NCI-H446 (cell line): ENCODE results near the gene KRT80.

Source experiments
- DNase-seq, 2 experiments: peaks; one replicate each; lab custom pipeline; 2025; lab: John Stamatoyannopoulos, UW

The KRT80 gene

DNA sequence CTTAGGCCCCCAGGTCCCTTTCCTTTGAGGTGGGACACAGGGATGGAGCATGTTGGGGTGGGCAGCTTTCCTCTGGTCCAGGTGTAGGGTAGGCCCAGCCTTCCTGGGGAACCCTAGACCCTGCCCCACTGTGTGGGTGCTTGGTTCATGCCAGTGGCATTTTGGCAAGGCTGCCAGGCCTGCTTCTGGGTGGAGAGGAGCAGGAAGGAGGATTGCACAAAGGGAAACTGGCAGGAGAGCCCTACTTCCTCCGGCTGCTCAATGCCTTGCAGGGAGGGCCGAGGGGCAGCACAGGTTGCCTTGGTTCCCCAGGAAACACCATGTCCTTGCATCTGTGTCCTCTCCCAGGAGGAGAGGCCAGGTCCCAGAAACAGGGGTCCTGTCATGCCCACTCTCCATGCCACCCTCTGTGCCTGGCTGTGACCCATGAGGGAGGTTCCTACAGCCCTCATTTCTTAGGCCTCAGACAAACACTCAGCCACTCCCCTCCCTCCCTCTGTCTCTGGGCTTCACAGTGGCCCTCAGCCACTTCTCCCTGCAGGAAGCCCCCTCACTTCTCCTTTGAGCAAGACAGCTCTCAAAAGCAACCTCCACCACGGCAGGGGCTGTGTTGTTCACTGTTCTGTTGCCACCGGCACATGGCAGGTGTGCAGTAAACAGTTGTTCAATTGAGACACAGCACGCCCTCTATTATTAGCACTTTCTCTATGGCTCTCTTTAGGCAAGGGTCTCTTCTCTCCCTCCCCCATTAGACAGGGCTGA is 6.8 kb upstream of the KRT80 start:
- no peak for DNase-seq

DNA sequence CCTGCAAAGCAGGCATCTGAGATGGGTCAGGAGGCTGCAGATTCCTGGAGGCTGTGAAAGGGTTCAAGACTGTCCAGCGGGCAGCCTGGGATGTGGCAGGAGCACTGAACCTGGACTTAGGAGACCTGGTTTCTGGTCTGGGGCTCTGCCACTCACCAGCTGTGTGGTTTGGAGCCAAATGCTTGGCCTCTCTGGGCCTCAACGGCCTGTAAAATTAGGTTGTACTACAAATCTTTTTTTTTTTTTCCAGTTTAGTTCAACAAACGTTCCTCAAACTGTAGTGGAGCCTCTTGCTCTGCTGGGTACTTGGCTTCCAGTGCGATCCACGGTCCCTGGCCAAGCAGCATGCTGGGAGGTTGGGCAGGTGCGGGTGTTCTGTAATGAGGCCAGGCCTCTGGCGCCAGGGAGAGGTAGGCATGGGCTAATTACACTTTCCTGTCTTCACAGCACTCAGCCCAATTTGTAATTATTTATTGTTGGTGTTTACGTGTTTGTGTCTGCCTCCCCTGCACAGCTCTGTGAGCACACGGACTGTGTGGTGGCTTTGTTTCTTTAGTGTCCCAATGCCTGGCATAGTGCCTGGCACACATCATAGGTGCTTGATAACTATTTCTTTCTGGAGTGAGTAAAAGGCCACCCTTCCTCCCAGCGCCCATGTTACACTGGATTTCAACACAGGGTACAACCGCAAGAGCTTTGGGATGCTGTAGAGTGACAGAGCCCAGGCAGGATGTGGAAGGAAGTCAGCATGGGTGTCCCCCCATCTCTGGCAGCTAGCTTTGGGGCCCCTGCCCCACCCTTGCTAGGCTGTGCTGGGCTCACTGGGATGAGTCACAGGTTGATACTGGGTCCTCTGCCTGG is 5.8 kb upstream of the KRT80 start:
- DNase-seq, result peak; percentile 46 to 64

DNA sequence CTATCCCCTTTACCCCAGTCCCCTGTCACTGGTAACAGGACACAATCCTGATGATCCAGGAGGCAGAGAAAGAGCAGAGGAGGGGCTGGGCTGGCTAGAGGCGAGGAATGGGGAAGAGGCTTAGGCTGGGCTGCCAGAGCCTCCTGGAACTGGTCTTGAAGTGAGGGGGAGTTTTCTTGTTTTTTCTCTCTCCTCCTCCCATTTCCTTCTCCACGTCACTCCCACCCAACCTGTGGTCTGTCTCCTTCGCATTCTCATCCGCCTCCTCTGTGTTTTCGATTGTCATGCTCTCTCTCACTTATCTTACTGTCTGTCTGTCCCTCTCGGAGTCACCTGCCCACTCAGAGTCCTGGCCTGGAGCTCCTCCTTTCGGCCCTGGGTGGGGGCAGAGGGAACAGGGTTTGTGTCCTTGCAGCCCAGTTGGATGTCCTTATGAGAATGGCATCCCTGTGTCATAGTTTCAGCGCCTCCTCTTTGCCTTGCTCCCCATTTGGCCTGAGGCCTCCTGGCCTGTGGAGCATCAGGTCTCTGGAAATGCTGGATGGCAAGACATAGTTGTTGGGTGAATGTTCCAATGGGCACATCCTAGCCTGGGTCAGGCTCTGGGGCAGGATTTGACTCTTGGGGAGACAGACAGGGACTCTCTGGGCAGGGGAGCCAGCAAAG is 3.4 kb upstream of the KRT80 start:
- DNase-seq, result no peak

DNA sequence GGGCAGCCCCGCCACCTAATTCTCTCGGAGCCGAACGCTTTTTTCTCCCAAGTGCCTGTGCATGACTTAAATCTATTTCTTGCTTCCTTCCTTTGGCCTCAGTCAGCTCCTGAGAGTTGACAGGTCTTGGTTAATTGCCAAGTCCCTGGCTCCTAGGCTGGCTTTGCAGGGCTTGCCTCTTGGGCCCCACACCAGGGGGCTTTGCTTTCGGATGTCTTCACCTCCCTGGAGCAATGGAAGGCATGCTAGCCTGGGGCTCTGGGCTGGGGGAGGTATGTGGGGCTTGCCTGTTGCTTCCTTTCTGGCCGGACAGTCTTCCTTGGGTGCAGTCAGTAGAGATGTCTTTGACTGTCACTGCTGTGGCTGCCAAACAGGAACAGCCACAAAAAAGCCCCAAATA is 2.2 kb upstream of the KRT80 start:
- DNase-seq, result peak in 1 of 2 experiments; percentile 41

DNA sequence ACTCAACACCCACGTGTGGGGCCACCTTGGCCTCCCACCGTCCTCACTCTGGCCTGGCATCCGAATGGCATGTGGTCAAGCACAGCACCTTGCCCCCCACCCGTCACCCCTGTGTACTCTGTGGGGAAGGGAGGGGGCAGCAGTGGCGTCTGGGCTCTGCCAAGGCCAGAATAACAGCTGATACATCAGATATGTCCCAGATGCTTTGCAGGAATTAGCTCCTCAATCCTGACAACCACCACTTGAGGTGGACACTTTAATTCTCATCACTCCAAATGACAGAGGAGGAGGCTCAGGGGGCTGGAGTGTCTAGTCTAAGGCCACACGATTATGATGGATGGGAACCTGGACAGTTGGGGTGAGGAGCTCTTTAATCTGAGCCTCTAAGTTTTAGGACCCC is 1.7 kb upstream of the KRT80 start:
- DNase-seq, result no peak

DNA sequence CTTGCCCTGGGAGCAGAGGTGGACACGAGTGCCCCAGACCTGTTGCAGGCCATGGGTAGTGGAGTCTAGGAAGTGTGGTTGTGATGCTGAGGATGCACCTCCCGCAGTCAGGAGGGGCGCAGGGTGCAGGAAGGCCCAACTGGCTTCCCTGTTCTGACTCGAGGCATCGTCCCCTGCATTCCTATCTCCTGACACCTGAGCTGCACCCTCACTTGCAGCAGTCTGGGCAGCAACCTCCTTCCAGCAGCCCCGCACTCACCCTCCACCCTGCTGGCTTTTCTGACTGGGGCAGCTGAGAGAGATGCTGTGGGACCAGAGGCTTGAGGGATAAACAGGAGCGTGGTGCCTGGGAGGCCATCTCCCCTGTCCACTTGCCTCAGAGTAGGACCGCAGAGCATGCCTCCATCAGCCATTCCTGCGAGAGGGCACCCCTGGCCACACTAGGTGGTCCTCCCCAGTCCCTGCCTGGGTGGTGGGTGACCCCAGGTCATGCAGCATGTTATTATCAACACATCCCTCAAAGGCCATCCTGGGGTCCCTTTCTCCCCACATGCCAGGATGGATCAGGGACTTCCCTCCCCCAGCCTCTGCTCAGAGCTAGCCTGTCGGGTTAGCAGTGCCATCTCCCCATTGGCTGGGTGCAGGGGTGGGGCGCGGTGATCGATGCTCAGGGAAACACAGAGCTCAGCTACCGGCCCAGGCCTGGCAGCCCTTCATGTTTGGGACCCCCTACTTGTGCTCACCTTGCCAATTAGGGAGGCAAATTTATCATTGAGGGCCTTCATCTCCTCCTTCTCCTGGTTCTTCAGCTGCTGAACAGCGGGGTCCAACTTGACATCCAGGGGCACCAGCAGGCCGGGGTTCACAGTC is 719 bp downstream of the KRT80 start:
- no peak for DNase-seq

DNA sequence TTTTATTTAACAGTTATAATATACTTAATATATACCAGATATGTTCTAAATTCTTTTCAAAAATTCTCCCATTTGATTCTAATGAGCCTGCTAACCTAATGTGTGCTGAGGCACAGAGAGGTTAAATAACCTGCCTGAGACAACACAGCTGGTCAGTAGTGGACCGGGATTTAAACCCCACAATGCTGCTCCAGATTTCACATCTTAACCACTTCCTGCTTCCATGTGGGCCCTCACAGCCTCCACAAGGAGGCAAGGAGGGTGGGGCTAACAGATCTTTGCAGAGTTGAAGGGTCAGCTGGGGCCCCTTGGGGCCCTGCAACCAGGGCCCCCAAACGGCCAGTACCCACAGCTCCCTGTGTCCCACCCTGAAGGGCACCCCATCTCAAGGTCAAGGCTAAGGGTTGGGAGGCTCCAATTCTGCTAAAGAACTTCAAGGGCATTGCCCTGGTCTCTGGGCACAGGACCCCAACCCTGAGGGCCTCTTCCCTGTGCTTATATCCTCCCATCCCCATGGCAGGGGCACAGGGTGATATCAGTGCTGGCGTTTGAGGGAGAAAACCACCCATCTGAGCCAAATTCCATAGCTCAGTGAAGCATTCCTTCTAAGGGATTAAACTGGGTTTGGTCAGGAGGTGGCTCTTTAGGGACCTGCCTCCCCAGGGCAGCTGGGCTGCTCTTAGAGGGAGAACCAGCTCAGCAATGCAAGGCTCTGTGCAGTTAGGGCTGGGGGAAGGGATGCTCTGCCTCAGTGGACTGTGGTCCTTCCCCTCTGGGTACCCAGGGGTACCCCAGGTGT is 2.2 kb downstream of the KRT80 start:
- no peak for DNase-seq

DNA sequence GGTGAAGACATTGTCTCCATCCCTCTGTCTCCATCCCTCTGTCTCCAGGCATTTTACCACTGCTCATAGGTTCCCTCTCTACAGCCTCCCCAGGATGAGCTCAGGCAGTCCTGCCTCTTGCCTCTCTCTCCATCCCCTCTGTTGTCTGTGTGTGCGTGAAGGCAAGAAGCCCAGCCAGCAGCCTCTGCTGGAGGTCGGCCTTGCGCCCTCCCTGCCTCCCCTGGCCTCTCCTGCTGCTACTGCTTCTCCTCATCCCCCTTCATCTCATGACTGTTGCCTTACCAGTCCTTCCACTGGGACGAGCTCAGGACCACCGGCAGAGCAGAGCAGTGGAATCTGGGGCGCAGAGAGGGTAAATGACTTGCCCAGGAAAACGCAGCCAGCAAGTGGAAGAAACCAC is 3.2 kb downstream of the KRT80 start:
- DNase-seq, result no peak

DNA sequence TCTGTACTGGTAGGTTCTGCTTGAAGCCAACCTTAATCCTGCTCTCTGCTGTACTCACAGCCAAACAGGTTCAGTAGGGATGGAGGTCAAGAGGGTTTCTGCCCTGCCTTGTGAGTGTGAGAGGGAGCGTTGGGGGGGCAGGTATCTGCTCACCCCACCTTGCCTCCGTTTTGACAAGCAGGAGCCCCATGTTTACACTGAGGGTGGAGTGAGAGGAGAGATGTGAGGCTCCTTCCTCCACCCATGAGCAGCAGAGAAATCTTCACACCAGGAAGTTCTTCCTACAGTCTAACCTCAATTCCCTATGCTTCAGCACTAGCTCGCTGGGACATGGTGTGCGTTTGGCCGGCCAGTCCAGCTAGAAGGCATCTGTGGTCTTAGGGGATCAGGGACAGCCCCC is 4.2 kb downstream of the KRT80 start:
- DNase-seq, result no peak

DNA sequence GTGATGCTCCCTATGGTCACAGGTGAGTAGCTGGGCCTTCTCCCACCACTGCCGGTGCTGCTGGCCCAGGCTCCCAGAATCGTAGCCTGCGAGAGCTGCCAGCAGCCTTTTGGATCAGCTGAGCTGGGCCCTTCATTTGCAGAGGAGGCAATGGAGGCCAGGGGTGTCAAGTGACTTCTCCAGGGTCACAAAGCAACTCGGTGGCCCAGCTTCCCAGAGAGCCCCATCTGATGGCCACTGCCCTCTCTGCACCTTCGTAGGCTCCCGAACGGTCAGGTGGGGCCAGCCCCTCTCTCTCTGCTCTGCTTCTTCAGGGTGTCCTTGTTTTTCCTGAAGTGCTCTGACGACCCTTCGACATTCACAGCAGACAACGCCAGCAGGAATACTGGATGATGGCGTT is 4.6 kb downstream of the KRT80 start:
- DNase-seq, result no peak

DNA sequence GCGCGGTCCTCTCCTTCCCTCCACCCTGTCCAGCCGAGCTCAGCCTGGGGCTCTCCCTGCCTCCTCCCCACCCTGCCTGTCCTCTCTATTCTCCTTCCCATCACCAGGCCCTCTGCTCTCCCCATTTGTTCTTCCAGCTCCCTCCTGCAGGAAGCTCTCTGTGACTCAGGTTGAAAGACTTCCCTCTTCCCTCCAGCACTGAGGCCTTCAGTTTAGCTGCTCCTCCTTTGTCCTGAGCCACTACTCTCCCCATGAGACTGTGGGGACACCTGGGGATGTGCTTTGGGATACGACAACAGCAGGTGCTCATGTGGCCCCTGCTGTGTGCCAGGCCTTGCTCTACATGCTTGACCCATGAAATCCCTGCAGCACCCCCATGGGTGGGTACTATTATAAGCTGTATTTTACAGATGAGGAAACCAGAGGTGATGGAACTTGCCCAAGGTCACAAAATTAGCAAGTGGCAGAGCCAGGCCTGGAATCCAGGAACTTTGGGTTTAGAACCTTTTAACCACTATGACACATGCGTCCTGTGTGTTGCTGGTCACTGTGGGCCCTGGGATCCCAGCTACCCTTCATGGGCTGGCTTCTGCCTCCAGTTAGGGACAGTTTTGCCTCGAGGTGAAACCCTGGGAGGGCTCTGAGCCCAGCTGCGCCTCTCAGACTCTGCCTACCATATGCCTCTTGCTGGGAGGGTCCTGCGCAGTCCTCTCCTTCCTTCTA is 5.5 kb downstream of the KRT80 start:
- DNase-seq, result peak in 1 of 2 experiments; percentile 12

DNA sequence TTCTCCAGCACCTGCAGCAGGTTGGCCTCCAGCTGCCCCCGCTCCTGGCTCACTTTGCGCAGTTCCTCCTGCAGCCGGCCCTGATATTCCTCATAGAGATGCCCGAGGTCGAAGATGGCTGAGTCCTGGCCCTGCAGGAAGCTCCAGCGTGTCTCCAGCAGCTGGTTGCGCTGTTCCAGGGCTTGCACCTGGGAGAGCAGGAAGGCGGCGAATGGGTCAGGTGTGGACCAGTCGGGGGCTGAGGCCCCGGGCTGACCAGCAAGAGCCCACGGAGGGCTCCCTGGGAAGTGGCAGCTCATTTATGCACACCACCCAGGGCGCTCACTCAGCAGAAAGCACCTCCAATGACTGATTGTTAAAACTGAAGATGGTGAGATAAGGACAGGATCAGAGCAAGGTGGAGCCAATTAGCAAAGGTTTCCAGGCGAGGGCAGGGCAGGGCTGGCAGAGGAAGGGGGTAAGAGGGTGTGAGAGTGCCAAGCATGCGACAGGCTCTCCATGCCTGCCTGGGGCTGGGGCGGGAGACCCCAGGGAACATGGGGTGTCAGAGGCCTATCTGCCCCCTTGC is 6.3 kb downstream of the KRT80 start:
- DNase-seq, result no peak

DNA sequence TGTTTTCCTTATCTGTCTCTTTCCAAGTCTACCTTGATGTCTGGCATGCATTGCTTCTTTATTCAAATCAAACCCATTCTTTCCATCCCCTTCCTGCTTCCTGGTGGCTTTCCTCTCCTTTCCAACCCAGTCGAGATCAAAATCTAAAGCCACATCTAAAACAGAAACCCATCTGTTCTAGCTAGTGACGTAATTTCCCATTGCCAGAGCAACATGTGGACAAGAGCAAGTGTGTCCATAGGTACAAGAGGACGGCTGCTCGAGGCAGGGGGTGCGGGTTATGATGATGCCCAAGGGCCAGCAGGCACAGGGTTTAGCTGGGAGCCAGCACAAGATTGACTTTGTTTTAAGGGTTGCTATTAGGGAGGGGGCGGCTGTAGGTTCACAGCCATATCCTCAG is 7.0 kb downstream of the KRT80 start:
- DNase-seq, result no peak

DNA sequence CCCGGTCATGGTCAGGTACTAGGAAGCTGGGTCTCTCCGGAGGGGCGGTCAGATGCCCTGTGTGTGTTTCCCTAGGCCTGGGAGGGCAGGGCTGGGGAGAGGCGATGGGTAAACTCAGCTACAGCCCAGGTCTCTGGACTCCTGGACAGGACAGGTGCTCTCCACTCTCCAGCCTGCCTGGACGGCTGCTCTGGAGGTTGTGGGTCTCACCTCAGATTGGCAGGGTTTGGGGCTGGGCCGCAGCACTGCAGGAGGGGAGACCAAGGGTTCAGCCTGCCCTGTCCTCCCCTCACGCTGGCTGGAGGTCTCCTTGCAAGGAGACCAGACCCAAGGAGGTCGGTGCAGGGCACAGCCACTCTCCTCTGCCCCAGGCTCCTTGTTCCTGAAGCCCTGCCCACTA is 7.8 kb downstream of the KRT80 start:
- DNase-seq, result no peak

DNA sequence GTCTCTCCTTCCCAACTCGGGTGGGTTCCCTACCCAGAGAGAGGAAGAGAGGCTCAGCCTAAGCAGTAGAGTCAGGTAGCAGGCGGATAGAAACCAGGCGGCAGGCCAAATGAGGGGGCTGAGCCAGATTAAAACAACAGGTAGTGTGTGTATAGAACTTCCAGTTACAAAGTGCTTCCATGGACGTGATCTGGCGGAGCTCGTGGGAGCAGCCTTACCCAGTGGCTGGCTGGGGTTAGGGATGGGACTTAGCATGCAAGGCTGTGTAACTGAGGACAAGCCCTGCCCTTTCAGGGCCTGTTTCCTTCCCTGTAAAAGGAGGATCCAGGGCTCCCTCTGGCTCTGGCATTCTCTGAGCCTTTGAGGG is 8.3 kb downstream of the KRT80 start:
- no peak for DNase-seq

DNA sequence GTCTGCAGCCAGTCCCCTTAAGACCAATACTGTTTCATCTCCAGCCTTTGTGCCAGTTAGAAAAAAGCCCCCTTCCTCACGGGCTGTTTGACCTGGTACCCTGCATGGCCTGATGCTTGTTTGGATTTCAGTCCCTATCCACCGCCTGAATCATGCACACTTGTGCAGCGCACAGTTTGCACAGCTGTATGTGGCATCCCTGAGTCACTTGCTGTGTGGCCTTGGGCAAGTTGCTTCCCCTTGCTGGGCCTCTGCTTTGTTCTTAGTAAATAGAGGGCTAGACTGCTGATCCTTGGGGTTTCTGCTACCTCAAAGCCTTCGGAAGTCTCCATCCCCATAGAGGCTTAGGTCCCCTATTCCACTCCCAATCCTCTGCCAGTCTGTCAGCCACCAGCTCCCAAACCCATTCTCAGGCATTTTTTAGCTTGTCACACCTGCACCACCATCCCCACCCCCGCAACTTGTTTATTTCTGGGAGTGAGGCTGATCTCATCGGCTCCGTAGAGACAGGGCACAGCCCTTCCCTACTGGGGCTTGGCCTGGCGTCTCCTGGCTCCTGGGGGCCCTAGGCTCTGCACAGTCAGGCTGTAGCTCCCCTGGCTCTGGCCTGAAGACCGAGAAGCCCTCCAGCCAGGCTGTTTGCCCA is 8.8 kb downstream of the KRT80 start:
- DNase-seq, result no peak

DNA sequence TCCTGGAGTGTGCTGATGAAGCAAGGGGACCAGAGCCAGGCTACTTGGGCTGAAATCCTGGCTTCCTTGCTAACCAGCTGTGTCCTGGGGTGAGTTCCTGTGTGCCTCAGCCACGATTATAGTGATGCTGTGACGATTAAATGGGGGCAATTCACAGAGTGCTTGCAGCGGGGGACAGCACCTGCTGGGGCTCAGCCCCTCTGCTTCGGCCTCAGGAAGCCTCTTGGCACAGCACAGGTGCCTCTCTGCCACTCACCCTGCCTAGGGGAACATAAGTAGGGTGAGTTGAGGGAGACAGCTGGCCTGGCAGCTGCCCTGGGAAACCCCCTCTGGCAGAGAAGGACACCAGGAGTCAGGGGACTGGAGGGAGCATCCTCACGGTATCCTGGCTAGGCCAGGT is 9.4 kb downstream of the KRT80 start:
- peak in 1 of 2 experiments; percentile 37 for DNase-seq

DNA sequence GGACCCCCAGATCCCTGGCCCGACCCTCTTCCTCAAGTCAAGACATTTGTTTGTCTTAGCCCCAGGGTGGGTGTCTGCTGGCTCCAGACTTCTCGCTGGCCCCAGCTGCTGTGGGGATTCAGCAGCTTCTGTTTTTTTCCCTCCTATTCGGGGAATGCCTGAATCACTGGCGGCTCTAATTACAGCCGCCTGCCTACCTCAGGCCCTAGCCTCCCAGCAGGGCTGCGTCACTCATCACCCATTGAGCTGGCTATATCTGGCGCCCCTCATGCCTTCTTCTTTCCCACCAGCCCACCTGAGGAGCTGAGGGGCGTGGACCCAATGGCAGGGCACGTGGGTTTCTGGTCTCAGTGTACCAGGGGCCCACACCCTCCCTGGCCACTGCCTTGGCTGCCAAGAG is 10.1 kb downstream of the KRT80 start:
- DNase-seq, result peak in 1 of 2 experiments; percentile 76

DNA sequence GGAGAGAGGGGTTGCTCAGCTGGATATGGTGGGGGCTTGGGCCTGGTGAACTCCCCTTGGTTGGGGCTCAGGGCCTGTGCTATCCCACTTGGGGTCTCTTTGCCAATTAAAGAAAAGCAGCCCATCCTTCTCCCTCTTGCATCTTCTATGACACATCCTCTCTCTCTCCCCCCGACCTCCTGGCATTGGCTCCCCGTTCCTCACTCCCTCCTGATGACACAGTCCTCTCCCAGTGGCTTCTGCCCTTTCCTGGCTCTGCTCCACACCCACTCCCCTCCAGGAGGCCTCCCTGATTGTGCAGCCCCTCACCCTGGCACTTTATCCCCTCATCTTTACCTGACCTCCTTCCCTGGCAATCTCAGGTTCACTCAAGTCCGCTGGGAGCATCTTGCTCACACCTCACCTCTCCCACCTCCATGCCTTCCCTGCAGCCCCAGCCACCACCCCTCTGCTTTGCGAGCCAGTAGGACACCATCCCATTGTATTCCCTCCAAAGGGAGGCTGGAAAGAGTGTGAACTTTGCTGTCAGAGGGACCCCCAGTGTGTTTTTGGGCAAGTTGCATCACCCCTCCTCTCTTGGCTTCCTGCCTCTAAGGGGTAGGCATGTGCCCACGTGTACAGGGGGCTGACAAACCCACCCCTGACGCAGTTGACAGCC is 10.7 kb downstream of the KRT80 start:
- no peak for DNase-seq
